Measurements from ENCODE around the gene SKAP2.
"Not testable (repeated sequence)": the region's sequence is repeated elsewhere in the genome, so short reads cannot be mapped to it uniquely, and the experiment has no call there.

Gene SKAP2

DNA sequence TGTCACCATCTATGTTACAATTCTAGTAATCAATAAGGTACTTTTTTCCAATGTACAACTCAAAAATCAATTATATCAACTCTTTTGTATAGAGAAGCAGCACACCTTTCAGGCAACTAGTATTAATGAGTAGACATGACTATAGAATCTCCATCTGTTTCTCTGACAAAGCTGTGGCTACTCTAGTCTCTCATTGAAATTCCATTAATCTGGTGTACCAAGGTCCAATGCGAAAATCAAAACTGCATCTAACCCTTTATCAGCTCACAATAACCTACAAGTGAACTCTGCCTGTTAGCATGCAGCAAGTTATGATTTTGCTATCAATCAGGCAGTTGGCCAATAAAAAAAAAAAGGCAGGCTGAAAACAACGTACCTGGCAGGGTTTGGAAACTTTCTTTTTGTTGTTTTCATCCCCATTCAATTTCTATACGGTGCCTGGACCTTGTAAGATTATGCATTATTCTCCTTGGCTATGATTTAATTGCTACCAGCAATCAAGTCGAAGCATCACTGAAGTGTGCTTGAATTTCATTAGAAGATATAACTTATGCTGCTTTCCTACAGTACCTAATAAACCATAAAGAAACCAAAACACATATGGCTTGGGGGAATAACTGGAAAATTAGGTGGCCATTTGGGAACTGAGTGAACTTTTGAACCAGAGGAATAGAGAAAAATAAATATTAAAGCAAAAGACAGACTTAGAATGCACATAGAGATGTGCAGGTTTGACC lies 23.2 kb downstream of the SKAP2 start:
- Histone ChIP-seq H2AFZ (ENCODE audit: low read depth, low read length) (no peak overlapping the region), H3K79me2 (ENCODE audit: insufficient read depth, low read length) (no peaks in the 10 kb centered on the region), H3K36me3 (ENCODE audit: insufficient read depth, low read length) (peaks cover 3% of the 10 kb centered on the region; the same call in 1 of the 2 replicates), H4K20me1 (ENCODE audit: insufficient read depth, low read length) (no peaks in the 10 kb centered on the region), H3K27ac (ENCODE audit: low read length) (no peak overlapping the region), H3K9me3 (ENCODE audit: insufficient read depth, low read length, severe bottlenecking) (no peaks in the 10 kb centered on the region), H3K4me3 (ENCODE audit: low read depth in 1 of 2, low read length in 2 of 2) (no peak overlapping the region), H3K4me1 (ENCODE audit: insufficient read depth, low read length) (no peaks in the 10 kb centered on the region), H3K27me3 (ENCODE audit: insufficient read depth, low read length, poor library complexity) (no peaks in the 10 kb centered on the region), H3K9ac (ENCODE audit: low read depth, low read length) (no peak overlapping the region), H3K4me2 (ENCODE audit: insufficient read depth, low read length) (no peak overlapping the region)
- no peak for DNase-seq
- TF ChIP-seq CTCF (IDR thresholded peaks at IDR 0.05; ENCODE audit: borderline replicate concordance, extremely low read depth, low read length, poor library complexity, severe bottlenecking) (no peak), EZH2 (IDR thresholded peaks at IDR 0.05; ENCODE audit: borderline replicate concordance, low read depth, low read length, severe bottlenecking) (no peak)
- ATAC-seq (ENCODE audit: insufficient read depth, low read depth), result no peak

- H3K4me3 ChIP-seq (ENCODE audit: low read depth in 1 of 2, low read length in 2 of 2); H3K27ac ChIP-seq (ENCODE audit: low read length); ATAC-seq (ENCODE audit: insufficient read depth, low read depth); H3K79me2 ChIP-seq (ENCODE audit: insufficient read depth, low read length); H3K36me3 ChIP-seq (ENCODE audit: insufficient read depth, low read length); DNase-seq; H3K9me3 ChIP-seq (ENCODE audit: insufficient read depth, low read length, severe bottlenecking); H2AFZ ChIP-seq (ENCODE audit: low read depth, low read length); H3K9ac ChIP-seq (ENCODE audit: low read depth, low read length); H4K20me1 ChIP-seq (ENCODE audit: insufficient read depth, low read length); H3K4me1 ChIP-seq (ENCODE audit: insufficient read depth, low read length); H3K4me2 ChIP-seq (ENCODE audit: insufficient read depth, low read length); H3K27me3 ChIP-seq (ENCODE audit: insufficient read depth, low read length, poor library complexity): not testable (repeated sequence)
Observed at GRCh38 chr7:26836793-26837192, 27.6 kb downstream of the SKAP2 start.

GRCh38 chr7:26815426-26815825 lies 49.0 kb downstream of the SKAP2 start:
- ATAC-seq (ENCODE audit: insufficient read depth, low read depth), result no peak
- DNase-seq, result no peak
- TF ChIP-seq EZH2 (IDR thresholded peaks at IDR 0.05; ENCODE audit: borderline replicate concordance, low read depth, low read length, severe bottlenecking), result no peak
- no peak for TF ChIP-seq CTCF (IDR thresholded peaks at IDR 0.05; ENCODE audit: borderline replicate concordance, extremely low read depth, low read length, poor library complexity, severe bottlenecking)

DNA sequence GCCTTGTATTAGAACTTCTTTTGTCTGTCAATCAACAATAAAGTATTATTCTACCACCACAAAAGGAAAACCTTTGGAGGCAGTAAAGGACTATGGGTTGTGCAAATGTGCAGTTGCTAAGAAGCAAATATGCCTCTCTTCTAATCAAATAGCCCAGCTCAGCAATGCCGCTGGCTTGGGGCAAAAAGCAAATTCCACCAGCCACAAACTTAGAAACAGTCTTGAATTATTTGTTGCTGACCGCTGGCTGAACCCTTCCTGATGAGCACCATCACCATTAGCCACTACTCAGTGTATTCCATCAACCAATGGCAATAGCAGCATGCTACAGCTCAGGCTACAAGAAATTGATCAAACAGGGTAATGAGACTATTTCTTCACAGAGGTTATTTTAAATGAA lies 51.0 kb downstream of the SKAP2 start:
- Histone ChIP-seq H3K9ac (ENCODE audit: low read depth, low read length) (no peak overlapping the region), H4K20me1 (ENCODE audit: insufficient read depth, low read length) (no peaks in the 10 kb centered on the region), H3K79me2 (ENCODE audit: insufficient read depth, low read length) (no peaks in the 10 kb centered on the region), H3K4me1 (ENCODE audit: insufficient read depth, low read length) (no peaks in the 10 kb centered on the region), H3K27ac (ENCODE audit: low read length) (no peak overlapping the region), H3K36me3 (ENCODE audit: insufficient read depth, low read length) (no peaks in the 10 kb centered on the region), H2AFZ (ENCODE audit: low read depth, low read length) (no peak overlapping the region), H3K27me3 (ENCODE audit: insufficient read depth, low read length, poor library complexity) (no peaks in the 10 kb centered on the region), H3K9me3 (ENCODE audit: insufficient read depth, low read length, severe bottlenecking) (no peaks in the 10 kb centered on the region), H3K4me3 (ENCODE audit: low read depth in 1 of 2, low read length in 2 of 2) (no peak overlapping the region), H3K4me2 (ENCODE audit: insufficient read depth, low read length) (no peak overlapping the region)
- no peak for ATAC-seq (ENCODE audit: insufficient read depth, low read depth)
- TF ChIP-seq CTCF (IDR thresholded peaks at IDR 0.05; ENCODE audit: borderline replicate concordance, extremely low read depth, low read length, poor library complexity, severe bottlenecking) (no peak), EZH2 (IDR thresholded peaks at IDR 0.05; ENCODE audit: borderline replicate concordance, low read depth, low read length, severe bottlenecking) (no peak)
- DNase-seq, result no peak

More at GRCh38 chr7:26815426-26815825, 49.0 kb downstream of the SKAP2 start:
- no peaks in the 10 kb centered on the region for H3K27me3 ChIP-seq (ENCODE audit: insufficient read depth, low read length, poor library complexity)
- H3K36me3 ChIP-seq (ENCODE audit: insufficient read depth, low read length), result no peaks in the 10 kb centered on the region
- H2AFZ ChIP-seq (ENCODE audit: low read depth, low read length), result no peak overlapping the region
- H3K9me3 ChIP-seq (ENCODE audit: insufficient read depth, low read length, severe bottlenecking), result no peaks in the 10 kb centered on the region
- H4K20me1 ChIP-seq (ENCODE audit: insufficient read depth, low read length), result no peaks in the 10 kb centered on the region
- H3K4me3 ChIP-seq (ENCODE audit: low read depth in 1 of 2, low read length in 2 of 2), result no peak overlapping the region
- no peaks in the 10 kb centered on the region for H3K4me1 ChIP-seq (ENCODE audit: insufficient read depth, low read length)
- H3K4me2 ChIP-seq (ENCODE audit: insufficient read depth, low read length), result no peak overlapping the region
- no peaks in the 10 kb centered on the region for H3K79me2 ChIP-seq (ENCODE audit: insufficient read depth, low read length)
- no peak overlapping the region for H3K9ac ChIP-seq (ENCODE audit: low read depth, low read length)
- no peak overlapping the region for H3K27ac ChIP-seq (ENCODE audit: low read length)
